ENCODE data around the gene SOX11. TPM values are rescaled to one million over a fixed set of nuclear protein-coding genes. Genes with fewer than 3 reads are reported as not detected.

SOX11 gene
- total RNA-seq, 2 experiments from 2014 or later = not detected

- Histone ChIP-seq H3K27me3 (ENCODE audit: control insufficient read depth in 1 of 2, insufficient read depth in 2 of 2, low read length in 2 of 2) (peaks cover 6 to 9% of the 10 kb centered on the region in 2 experiments), H3K4me1 (ENCODE audit: insufficient read depth, low read length) (no peaks in the 10 kb centered on the region), H3K4me3 (ENCODE audit: low read length) (no peak overlapping the region), H3K9me3 (ENCODE audit: control insufficient read depth in 1 of 2, insufficient read depth in 1 of 2, low read length in 2 of 2) (peaks cover 0 to 21% of the 10 kb centered on the region in 2 experiments), H3K27ac (ENCODE audit: low read depth in 1 of 2, low read length in 2 of 2) (no peak overlapping the region), H3K36me3 (ENCODE audit: insufficient read depth, low read length) (no peaks in the 10 kb centered on the region)
- ChIA-PET CTCF (no interaction called here), POLR2A (no interaction called here)
- Mint-ChIP-seq H3K27ac (no peak overlapping the region), H3K36me3 (ENCODE audit: low read depth) (no peaks in the 10 kb centered on the region), H3K27me3 (peaks cover 30% of the 10 kb centered on the region), H3K9me3 (peaks cover 4% of the 10 kb centered on the region), H3K4me3 (no peak overlapping the region), H3K4me1 (ENCODE audit: low read depth) (no peaks in the 10 kb centered on the region)
- no peak for TF ChIP-seq CTCF (IDR thresholded peaks at IDR 0.05)
- intact Hi-C loops (cut with DNase I, micrococcal nuclease) = no loop called here
- DNase-seq (no peak), ATAC-seq (ENCODE audit: poor library complexity) (no peak)
These were observed 38.2 kb downstream of the SOX11 start for GRCh38 chr2:5730386-5730785.

GRCh38 chr2:5734859-5735520 lies 42.8 kb downstream of the SOX11 start:
- Mint-ChIP-seq H3K27me3 (peaks cover 4% of the 10 kb centered on the region), H3K4me1 (ENCODE audit: low read depth) (no peaks in the 10 kb centered on the region), H3K36me3 (ENCODE audit: low read depth) (no peaks in the 10 kb centered on the region), H3K4me3 (no peak overlapping the region), H3K27ac (no peak overlapping the region), H3K9me3 (peaks cover 4% of the 10 kb centered on the region)
- H3K27ac ChIP-seq (ENCODE audit: low read depth in 1 of 2, low read length in 2 of 2) = no peak overlapping the region
- ATAC-seq (ENCODE audit: poor library complexity) (no peak), DNase-seq (no peak)
- H3K4me1 ChIP-seq (ENCODE audit: insufficient read depth, low read length) = no peaks in the 10 kb centered on the region
- TF ChIP-seq CTCF (IDR thresholded peaks at IDR 0.05) = no peak
- no peak overlapping the region for H3K4me3 ChIP-seq (ENCODE audit: low read length)
- ChIA-PET POLR2A (no interaction called here), CTCF (no interaction called here)
- peaks cover 0 to 14% of the 10 kb centered on the region in 2 experiments for H3K9me3 ChIP-seq (ENCODE audit: control insufficient read depth in 1 of 2, insufficient read depth in 1 of 2, low read length in 2 of 2)
- H3K27me3 ChIP-seq (ENCODE audit: control insufficient read depth in 1 of 2, insufficient read depth in 2 of 2, low read length in 2 of 2) = peaks cover 0 to 3% of the 10 kb centered on the region in 2 experiments
- intact Hi-C loops (cut with DNase I, micrococcal nuclease) = no loop called here
- no peaks in the 10 kb centered on the region for H3K36me3 ChIP-seq (ENCODE audit: insufficient read depth, low read length)

DNA sequence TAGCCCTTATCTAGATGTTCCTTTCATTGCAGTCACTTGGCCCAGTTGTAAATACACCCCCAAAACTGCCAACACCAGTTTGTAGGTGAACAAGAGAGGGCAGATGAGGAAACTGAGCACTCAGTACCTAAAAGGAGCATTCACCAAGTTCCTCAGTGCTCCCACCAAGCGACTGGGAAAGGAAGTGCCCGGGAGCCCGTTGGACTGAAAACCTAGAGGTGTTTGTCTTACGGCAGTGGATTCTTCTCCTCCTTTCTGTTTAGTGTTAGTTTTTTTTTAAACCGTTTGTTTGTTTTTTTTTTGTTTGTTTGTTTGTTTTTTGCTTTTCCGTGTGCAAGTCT lies 43.3 kb downstream of the SOX11 start:
- peaks cover 0 to 14% of the 10 kb centered on the region in 2 experiments for H3K9me3 ChIP-seq (ENCODE audit: control insufficient read depth in 1 of 2, insufficient read depth in 1 of 2, low read length in 2 of 2)
- Mint-ChIP-seq H3K9me3 (peaks cover 4% of the 10 kb centered on the region), H3K27me3 (no peaks in the 10 kb centered on the region), H3K27ac (no peak overlapping the region), H3K4me3 (no peak overlapping the region), H3K36me3 (ENCODE audit: low read depth) (no peaks in the 10 kb centered on the region), H3K4me1 (ENCODE audit: low read depth) (no peaks in the 10 kb centered on the region)
- ATAC-seq (ENCODE audit: poor library complexity) (no peak), DNase-seq (no peak)
- intact Hi-C loops (cut with DNase I, micrococcal nuclease) = no loop called here
- no peaks in the 10 kb centered on the region for H3K4me1 ChIP-seq (ENCODE audit: insufficient read depth, low read length)
- no peak overlapping the region for H3K4me3 ChIP-seq (ENCODE audit: low read length)
- no peaks in the 10 kb centered on the region for H3K36me3 ChIP-seq (ENCODE audit: insufficient read depth, low read length)
- TF ChIP-seq CTCF (IDR thresholded peaks at IDR 0.05) = no peak
- ChIA-PET CTCF (no interaction called here), POLR2A (no interaction called here)
- peaks cover 0 to 3% of the 10 kb centered on the region in 2 experiments for H3K27me3 ChIP-seq (ENCODE audit: control insufficient read depth in 1 of 2, insufficient read depth in 2 of 2, low read length in 2 of 2)
- no peak overlapping the region for H3K27ac ChIP-seq (ENCODE audit: low read depth in 1 of 2, low read length in 2 of 2)
